NB4 (cell line): ENCODE data around the gene PDGFD.

Source experiments
- POLR2A ChIP-seq: IDR thresholded peaks from 2 replicates; pipeline ENCODE4 v1.6.1; 2011; ENCODE audit warnings: mild to moderate bottlenecking; ENCODE audit not compliant: insufficient read length; ENCODE audit errors: extremely low read depth
- TF ChIP-seq, protein P1 (sequence below): IDR thresholded peaks from one replicate; pipeline ENCODE4 v1.5.1; 2012; ENCODE audit warnings: low read depth, low read length

DNA sequence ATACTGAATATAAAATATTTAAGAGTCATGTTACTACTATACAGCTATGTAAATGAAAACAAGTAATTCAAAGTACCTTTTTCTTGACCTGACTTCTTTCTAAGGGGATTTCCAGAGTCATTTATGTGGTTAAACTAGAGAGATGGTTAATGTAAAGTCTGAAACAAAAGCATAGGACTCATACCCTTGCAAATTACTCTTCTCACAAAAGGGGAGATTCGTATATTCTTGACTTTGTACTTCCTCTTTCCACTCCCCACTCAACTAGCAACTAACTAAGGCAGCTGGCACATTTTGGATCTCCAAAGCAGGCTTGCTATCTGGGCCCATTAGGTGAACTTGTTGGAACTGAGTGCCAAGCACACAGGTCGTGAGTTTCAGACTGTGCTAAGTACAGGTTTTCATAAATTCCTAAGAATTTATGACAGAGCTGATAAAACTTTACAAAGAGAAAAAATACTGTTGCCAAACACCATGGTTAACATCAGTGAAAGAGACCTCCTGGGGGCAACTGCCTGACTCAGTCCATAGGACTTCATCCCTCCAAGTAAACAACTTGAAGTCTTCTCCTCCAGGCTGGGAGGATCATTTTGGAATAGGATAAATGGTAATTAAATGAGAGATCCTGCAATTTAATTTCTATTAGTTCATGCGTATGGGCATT is 204.5 kb downstream of the PDGFD start:
- TF ChIP-seq, protein P1, sequence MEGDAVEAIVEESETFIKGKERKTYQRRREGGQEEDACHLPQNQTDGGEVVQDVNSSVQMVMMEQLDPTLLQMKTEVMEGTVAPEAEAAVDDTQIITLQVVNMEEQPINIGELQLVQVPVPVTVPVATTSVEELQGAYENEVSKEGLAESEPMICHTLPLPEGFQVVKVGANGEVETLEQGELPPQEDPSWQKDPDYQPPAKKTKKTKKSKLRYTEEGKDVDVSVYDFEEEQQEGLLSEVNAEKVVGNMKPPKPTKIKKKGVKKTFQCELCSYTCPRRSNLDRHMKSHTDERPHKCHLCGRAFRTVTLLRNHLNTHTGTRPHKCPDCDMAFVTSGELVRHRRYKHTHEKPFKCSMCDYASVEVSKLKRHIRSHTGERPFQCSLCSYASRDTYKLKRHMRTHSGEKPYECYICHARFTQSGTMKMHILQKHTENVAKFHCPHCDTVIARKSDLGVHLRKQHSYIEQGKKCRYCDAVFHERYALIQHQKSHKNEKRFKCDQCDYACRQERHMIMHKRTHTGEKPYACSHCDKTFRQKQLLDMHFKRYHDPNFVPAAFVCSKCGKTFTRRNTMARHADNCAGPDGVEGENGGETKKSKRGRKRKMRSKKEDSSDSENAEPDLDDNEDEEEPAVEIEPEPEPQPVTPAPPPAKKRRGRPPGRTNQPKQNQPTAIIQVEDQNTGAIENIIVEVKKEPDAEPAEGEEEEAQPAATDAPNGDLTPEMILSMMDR: no peak
- TF ChIP-seq POLR2A: no peak
